Astrocyte (in vitro differentiated cells and primary cell): ENCODE data around the gene LBX1.
A peak's percentile ranks its signal among the peaks of the same experiment; 100 is the strongest.

Source experiments
- EZH2 ChIP-seq: IDR thresholded peaks from 2 replicates; pipeline ENCODE4 v1.6.1; 2012; ENCODE audit warnings: mild to moderate bottlenecking, low read length, inconsistent platforms; ENCODE audit not compliant: insufficient read depth
- TF ChIP-seq, protein P1 (sequence below): IDR thresholded peaks from 2 replicates; pipeline ENCODE4 v1.5.1; 2011; ENCODE audit warnings: low read depth, mild to moderate bottlenecking, inconsistent platforms, low read length, moderate library complexity; ENCODE audit not compliant: insufficient read depth

- TF ChIP-seq, protein P1, sequence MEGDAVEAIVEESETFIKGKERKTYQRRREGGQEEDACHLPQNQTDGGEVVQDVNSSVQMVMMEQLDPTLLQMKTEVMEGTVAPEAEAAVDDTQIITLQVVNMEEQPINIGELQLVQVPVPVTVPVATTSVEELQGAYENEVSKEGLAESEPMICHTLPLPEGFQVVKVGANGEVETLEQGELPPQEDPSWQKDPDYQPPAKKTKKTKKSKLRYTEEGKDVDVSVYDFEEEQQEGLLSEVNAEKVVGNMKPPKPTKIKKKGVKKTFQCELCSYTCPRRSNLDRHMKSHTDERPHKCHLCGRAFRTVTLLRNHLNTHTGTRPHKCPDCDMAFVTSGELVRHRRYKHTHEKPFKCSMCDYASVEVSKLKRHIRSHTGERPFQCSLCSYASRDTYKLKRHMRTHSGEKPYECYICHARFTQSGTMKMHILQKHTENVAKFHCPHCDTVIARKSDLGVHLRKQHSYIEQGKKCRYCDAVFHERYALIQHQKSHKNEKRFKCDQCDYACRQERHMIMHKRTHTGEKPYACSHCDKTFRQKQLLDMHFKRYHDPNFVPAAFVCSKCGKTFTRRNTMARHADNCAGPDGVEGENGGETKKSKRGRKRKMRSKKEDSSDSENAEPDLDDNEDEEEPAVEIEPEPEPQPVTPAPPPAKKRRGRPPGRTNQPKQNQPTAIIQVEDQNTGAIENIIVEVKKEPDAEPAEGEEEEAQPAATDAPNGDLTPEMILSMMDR, result no peak
- peak; percentile 51 for TF ChIP-seq EZH2
Observed at GRCh38 chr10:101216207-101217043, 12.8 kb downstream of the LBX1 start.
